ENCODE measurements around the gene MMP12.
"Not testable (repeated sequence)": the region's sequence is repeated elsewhere in the genome, so short reads cannot be mapped to it uniquely, and the experiment has no call there.

The MMP12 gene

DNA sequence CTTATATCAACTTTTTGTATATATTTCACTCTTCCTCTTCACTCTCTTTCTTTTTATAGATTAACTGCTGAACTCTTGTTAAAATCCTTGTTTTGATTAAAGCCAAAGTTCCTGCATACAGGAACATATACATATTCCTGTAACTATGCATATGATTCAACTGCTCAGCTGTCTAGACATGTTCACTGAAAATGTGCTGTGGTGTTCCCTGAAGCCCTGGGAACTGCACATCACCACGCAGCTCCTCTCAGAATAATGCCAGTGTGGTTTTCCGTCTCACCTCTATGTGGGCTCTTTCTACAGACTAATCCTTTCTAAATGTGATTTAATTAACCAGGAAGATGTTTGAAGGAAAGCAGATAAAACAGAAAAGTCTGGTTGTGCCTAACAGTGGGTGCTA, 25.6 kb upstream of the MMP12 start:
- no peaks in the 10 kb centered on the region for H3K36me3 ChIP-seq (ENCODE audit: insufficient read depth, insufficient read length, low read length)
- DNase-seq (ENCODE audit: low read depth, low spot score), result no peak
- H3K9me3 ChIP-seq (ENCODE audit: insufficient read depth, low read length), result no peaks in the 10 kb centered on the region
- H3K9ac ChIP-seq (ENCODE audit: insufficient read length, low read depth), result no peak overlapping the region
- H3K4me1 ChIP-seq (ENCODE audit: insufficient read depth, insufficient read length), result no peaks in the 10 kb centered on the region
- H3K4me3 ChIP-seq (ENCODE audit: insufficient read length, low read depth), result no peak overlapping the region
- H3K27me3 ChIP-seq (ENCODE audit: insufficient read depth, insufficient read length), result no peaks in the 10 kb centered on the region
- TF ChIP-seq ZNF274 (IDR thresholded peaks at IDR 0.05; ENCODE audit: low read depth, low read length), result no peak
- TF ChIP-seq YY1 (IDR thresholded peaks at IDR 0.05; ENCODE audit: insufficient read depth, insufficient read length), result no peak
- TF ChIP-seq SUZ12 (IDR thresholded peaks at IDR 0.05; ENCODE audit: extremely low read depth, insufficient read depth, insufficient read length), result no peak

DNA sequence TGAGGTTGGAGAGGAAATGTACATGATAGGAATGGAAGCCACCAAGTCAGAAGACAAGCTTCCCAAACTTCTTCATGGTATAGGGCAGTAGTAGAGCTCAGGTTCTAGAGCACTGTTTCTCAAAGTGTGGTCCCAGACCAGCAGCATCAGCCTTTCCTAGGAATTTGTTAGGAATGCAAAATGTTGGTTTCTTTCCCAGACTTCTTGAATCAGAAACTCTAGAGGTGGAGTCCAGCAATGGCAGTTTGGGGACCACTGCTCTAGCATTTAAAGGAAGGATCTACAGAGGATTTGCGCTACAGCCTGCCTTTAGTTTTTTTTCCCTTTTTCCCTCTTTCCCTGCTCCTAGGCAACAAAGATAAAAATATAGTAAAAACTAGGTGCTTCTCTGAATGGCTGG, 17.0 kb upstream of the MMP12 start:
- no peaks in the 10 kb centered on the region for H3K36me3 ChIP-seq (ENCODE audit: insufficient read depth, insufficient read length, low read length)
- no peak overlapping the region for H3K9ac ChIP-seq (ENCODE audit: insufficient read length, low read depth)
- no peaks in the 10 kb centered on the region; the same call in 1 of the 2 replicates for H3K9me3 ChIP-seq (ENCODE audit: insufficient read depth, low read length)
- no peak overlapping the region for H3K4me3 ChIP-seq (ENCODE audit: insufficient read length, low read depth)
- DNase-seq (ENCODE audit: low read depth, low spot score), result no peak
- no peaks in the 10 kb centered on the region for H3K4me1 ChIP-seq (ENCODE audit: insufficient read depth, insufficient read length)
- no peak for TF ChIP-seq YY1 (IDR thresholded peaks at IDR 0.05; ENCODE audit: insufficient read depth, insufficient read length)
- no peak for TF ChIP-seq ZNF274 (IDR thresholded peaks at IDR 0.05; ENCODE audit: low read depth, low read length)
- TF ChIP-seq SUZ12 (IDR thresholded peaks at IDR 0.05; ENCODE audit: extremely low read depth, insufficient read depth, insufficient read length), result no peak
- H3K27me3 ChIP-seq (ENCODE audit: insufficient read depth, insufficient read length), result no peaks in the 10 kb centered on the region

DNA sequence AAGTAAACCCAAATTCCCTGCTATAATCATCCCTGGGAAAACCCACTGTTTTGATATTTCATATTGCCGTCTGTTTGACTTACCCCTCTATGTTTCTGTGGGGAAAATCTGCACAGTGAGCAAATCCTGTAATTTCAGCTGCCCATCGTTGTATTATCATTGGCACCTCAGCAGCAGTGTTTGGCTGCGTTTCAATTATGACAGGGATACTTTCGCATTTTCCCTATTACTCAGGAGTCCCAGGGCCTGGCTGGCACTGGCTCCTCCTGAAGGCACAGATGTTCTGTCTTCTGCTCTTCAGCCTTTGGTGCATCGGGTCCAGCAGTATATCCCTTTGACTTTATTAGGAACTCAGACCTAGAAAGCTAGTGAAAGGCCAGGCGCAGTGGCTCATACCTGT, 12.2 kb upstream of the MMP12 start:
- Histone ChIP-seq H3K4me3 (ENCODE audit: insufficient read length, low read depth) (no peak overlapping the region), H3K36me3 (ENCODE audit: insufficient read depth, insufficient read length, low read length) (no peaks in the 10 kb centered on the region), H3K9ac (ENCODE audit: insufficient read length, low read depth) (no peak overlapping the region), H3K9me3 (ENCODE audit: insufficient read depth, low read length) (no peaks in the 10 kb centered on the region), H3K4me1 (ENCODE audit: insufficient read depth, insufficient read length) (no peaks in the 10 kb centered on the region), H3K27me3 (ENCODE audit: insufficient read depth, insufficient read length) (no peaks in the 10 kb centered on the region)
- DNase-seq (ENCODE audit: low read depth, low spot score), result no peak
- TF ChIP-seq ZNF274 (IDR thresholded peaks at IDR 0.05; ENCODE audit: low read depth, low read length), result no peak
- TF ChIP-seq YY1 (IDR thresholded peaks at IDR 0.05; ENCODE audit: insufficient read depth, insufficient read length), result no peak
- TF ChIP-seq SUZ12 (IDR thresholded peaks at IDR 0.05; ENCODE audit: extremely low read depth, insufficient read depth, insufficient read length), result no peak

DNA sequence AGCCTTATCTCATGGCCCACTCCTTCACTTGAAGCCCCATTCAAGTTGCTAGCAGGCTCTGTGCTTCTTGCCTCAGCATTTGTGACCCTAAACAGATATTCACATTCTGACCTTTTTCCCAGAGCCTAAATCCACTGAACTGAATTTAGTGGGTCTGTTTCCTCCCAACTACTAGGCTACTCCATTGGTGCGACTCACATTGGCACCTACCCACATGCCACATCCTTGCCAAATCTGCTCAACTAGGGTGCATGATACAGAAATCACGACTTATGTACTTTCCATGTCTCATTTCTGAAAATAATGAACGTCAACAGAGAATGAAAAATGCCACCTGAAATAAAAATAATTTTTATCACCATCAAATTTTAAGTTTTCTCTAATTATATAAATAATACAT, 8.4 kb upstream of the MMP12 start:
- Histone ChIP-seq H3K9ac (ENCODE audit: insufficient read length, low read depth) (no peak overlapping the region), H3K9me3 (ENCODE audit: insufficient read depth, low read length) (no peaks in the 10 kb centered on the region), H3K4me1 (ENCODE audit: insufficient read depth, insufficient read length) (no peaks in the 10 kb centered on the region), H3K27me3 (ENCODE audit: insufficient read depth, insufficient read length) (no peaks in the 10 kb centered on the region), H3K4me3 (ENCODE audit: insufficient read length, low read depth) (no peak overlapping the region), H3K36me3 (ENCODE audit: insufficient read depth, insufficient read length, low read length) (no peaks in the 10 kb centered on the region)
- no peak for DNase-seq (ENCODE audit: low read depth, low spot score)
- TF ChIP-seq ZNF274 (IDR thresholded peaks at IDR 0.05; ENCODE audit: low read depth, low read length) (no peak), SUZ12 (IDR thresholded peaks at IDR 0.05; ENCODE audit: extremely low read depth, insufficient read depth, insufficient read length) (no peak), YY1 (IDR thresholded peaks at IDR 0.05; ENCODE audit: insufficient read depth, insufficient read length) (no peak)

DNA sequence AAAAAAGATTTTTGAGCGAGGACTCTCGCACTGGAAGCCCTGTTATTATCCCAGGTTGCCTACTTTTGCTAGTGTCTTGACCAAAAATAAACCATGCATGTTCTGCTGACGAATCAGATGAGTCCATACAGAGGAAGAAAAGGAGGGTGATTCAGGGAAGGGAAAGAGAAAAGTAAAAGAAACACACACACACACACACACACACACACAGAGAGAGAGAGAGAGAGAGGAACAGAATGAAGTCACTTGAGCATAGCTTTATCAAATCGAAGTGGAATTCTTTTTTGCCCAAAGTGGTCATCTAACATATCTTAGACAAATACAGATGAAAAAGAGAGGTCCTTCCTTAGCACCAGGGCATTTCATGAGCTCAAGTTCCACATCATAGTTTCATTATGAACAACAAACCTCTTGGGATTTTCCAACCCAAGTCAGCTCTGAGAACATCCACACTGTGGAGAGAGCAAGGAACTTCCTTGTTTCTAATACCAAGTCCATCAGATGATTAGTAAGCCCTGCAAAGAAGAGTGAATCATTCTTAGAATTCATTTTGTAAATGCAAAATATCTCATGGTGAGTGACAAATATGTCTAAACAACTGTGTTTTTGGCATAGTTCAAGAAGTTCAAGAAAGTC, 7.7 kb upstream of the MMP12 start:
- Histone ChIP-seq H3K36me3 (ENCODE audit: insufficient read depth, insufficient read length, low read length) (no peaks in the 10 kb centered on the region), H3K27me3 (ENCODE audit: insufficient read depth, insufficient read length) (no peaks in the 10 kb centered on the region), H3K9ac (ENCODE audit: insufficient read length, low read depth) (no peak overlapping the region), H3K4me1 (ENCODE audit: insufficient read depth, insufficient read length) (no peaks in the 10 kb centered on the region), H3K9me3 (ENCODE audit: insufficient read depth, low read length) (no peaks in the 10 kb centered on the region), H3K4me3 (ENCODE audit: insufficient read length, low read depth) (no peak overlapping the region)
- TF ChIP-seq SUZ12 (IDR thresholded peaks at IDR 0.05; ENCODE audit: extremely low read depth, insufficient read depth, insufficient read length) (no peak), YY1 (IDR thresholded peaks at IDR 0.05; ENCODE audit: insufficient read depth, insufficient read length) (no peak), ZNF274 (IDR thresholded peaks at IDR 0.05; ENCODE audit: low read depth, low read length) (no peak)
- no peak for DNase-seq (ENCODE audit: low read depth, low spot score)

DNA sequence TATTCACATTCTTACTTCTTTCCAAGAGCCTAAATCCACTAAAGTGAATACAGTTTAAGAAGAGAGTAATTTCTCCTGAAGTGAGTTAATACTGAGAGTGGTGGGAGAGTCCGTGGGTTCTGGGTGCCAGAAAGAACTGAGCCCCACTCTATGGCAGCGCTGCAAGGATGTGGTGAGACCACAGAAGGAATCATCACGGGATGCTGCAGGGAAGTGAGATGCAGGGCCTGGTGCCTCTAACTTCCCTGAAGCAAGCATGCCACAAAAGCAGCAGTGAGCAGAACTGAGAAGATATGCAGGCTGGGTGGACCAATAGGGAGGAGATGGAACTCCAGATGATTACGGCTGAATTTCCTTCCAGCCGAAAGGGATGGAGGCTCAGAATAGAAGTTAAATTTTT, 5.0 kb upstream of the MMP12 start:
- H3K9me3 ChIP-seq (ENCODE audit: insufficient read depth, low read length), result no peaks in the 10 kb centered on the region
- no peak for TF ChIP-seq ZNF274 (IDR thresholded peaks at IDR 0.05; ENCODE audit: low read depth, low read length)
- TF ChIP-seq SUZ12 (IDR thresholded peaks at IDR 0.05; ENCODE audit: extremely low read depth, insufficient read depth, insufficient read length), result no peak
- no peak for TF ChIP-seq YY1 (IDR thresholded peaks at IDR 0.05; ENCODE audit: insufficient read depth, insufficient read length)
- no peak overlapping the region for H3K4me3 ChIP-seq (ENCODE audit: insufficient read length, low read depth)
- no peaks in the 10 kb centered on the region for H3K4me1 ChIP-seq (ENCODE audit: insufficient read depth, insufficient read length)
- H3K27me3 ChIP-seq (ENCODE audit: insufficient read depth, insufficient read length), result no peaks in the 10 kb centered on the region
- no peak for DNase-seq (ENCODE audit: low read depth, low spot score)
- H3K36me3 ChIP-seq (ENCODE audit: insufficient read depth, insufficient read length, low read length), result no peaks in the 10 kb centered on the region
- no peak overlapping the region for H3K9ac ChIP-seq (ENCODE audit: insufficient read length, low read depth)

DNA sequence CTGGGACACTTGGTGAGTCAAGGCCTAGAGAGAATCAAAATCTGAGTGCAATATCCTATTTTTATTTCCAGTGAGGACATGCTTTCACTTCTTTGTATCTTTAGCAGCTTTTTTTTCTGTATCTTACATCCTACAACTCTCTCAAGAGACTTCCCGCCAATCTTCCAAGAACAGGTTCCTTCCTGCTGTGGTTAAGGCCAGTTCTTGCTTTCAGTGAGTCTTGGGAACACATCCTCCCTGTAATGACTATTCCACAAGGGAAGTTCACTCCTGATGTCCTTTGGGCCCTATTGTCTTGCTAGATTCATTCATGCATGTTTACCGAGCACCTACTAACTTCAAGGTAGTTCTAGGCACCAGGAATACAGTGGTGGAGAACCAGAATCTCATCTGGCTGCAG, 3.8 kb upstream of the MMP12 start:
- no peak overlapping the region for H3K4me3 ChIP-seq (ENCODE audit: insufficient read length, low read depth)
- no peaks in the 10 kb centered on the region for H3K27me3 ChIP-seq (ENCODE audit: insufficient read depth, insufficient read length)
- H3K9me3 ChIP-seq (ENCODE audit: insufficient read depth, low read length), result no peaks in the 10 kb centered on the region
- H3K9ac ChIP-seq (ENCODE audit: insufficient read length, low read depth), result no peak overlapping the region
- no peaks in the 10 kb centered on the region for H3K36me3 ChIP-seq (ENCODE audit: insufficient read depth, insufficient read length, low read length)
- H3K4me1 ChIP-seq (ENCODE audit: insufficient read depth, insufficient read length), result no peaks in the 10 kb centered on the region
- DNase-seq (ENCODE audit: low read depth, low spot score), result no peak
- no peak for TF ChIP-seq YY1 (IDR thresholded peaks at IDR 0.05; ENCODE audit: insufficient read depth, insufficient read length)
- TF ChIP-seq SUZ12 (IDR thresholded peaks at IDR 0.05; ENCODE audit: extremely low read depth, insufficient read depth, insufficient read length), result no peak
- no peak for TF ChIP-seq ZNF274 (IDR thresholded peaks at IDR 0.05; ENCODE audit: low read depth, low read length)

DNA sequence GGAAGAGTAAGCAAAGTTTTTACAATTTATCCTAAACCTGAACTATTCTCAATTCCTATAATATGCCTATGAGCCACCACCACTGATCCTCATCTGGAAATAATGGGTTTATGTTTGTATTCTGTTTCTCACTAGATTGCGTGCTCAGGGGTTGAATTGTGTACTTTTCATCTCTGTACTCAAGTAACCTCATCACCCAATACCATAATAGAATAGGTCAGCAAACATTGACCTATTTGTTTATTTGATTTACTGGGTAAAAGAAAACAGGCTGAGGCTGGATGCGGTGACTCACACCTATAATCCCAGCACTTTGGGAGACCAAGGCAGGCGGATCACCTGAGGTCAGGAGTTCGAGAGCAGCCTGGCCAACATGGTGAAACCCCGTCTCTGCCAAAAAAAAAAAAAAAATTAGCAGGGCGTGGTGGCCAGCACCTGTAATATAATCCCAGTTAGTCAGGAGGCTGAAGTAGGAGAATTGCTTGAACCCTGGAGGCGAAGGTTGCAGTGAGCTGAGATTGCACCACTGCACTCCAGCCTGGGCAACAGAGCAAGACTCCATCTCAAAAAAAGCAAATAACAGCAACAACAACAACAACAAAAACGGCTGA, 5.3 kb downstream of the MMP12 start:
- not testable (repeated sequence) for DNase-seq (ENCODE audit: low read depth, low spot score); H3K36me3 ChIP-seq (ENCODE audit: insufficient read depth, insufficient read length, low read length); H3K9me3 ChIP-seq (ENCODE audit: insufficient read depth, low read length); H3K27me3 ChIP-seq (ENCODE audit: insufficient read depth, insufficient read length); H3K4me1 ChIP-seq (ENCODE audit: insufficient read depth, insufficient read length); H3K9ac ChIP-seq (ENCODE audit: insufficient read length, low read depth); H3K4me3 ChIP-seq (ENCODE audit: insufficient read length, low read depth)

All from NT2/D1 (cell line).